Endothelial cell of umbilical vein (primary cell): ENCODE data around the gene ABCD3. TPM values are rescaled to one million over a fixed set of nuclear protein-coding genes. Genes with fewer than 3 reads are reported as not detected.

ENCODE experiments used
- BruUV-seq: library from RNA; stranded (reverse); fragments of 400-500 nt; replicated peaks from 2 replicates; lab custom pipeline; 2021; lab: Mats Ljungman, UMichigan
- CTCF ChIA-PET: fragments of 300-600, 350-600 bp; sonication (Branson Sonifier 250); formaldehyde crosslinking; loops from one replicate; lab custom pipeline; 2021; ENCODE audit warnings: antibody characterized with exemption, inconsistent platforms; lab: Charles Lee
- POLR2A ChIA-PET: fragments of 300-600, 350-600 bp; sonication (Branson Sonifier 250); formaldehyde crosslinking; loops from one replicate; lab custom pipeline; 2021; ENCODE audit warnings: antibody characterized with exemption, inconsistent platforms; lab: Charles Lee
- DNase-seq: peaks from one replicate; pipeline ENCODE4 v3.0.0-alpha.2; 2011; ENCODE audit warnings: low read depth, low spot score
- FAIRE-seq: peaks from 2 replicates; lab custom pipeline; 2011; peaks lifted over from hg19 to GRCh38; lab: Jason Lieb, UNC
- H2AFZ ChIP-seq: 2 replicates; pipeline ENCODE4 v1.6.0; 2012; ENCODE audit warnings: low read depth, low read length, control low read depth, inconsistent platforms
- H3K27ac ChIP-seq: 2 replicates; pipeline ENCODE4 v1.5.1; 2011; ENCODE audit warnings: low read depth, mild to moderate bottlenecking, control low read depth, low read length, moderate library complexity; ENCODE audit not compliant: insufficient read depth
- H3K27me3 ChIP-seq, 2 experiments: 2 replicates each; pipeline versions ENCODE4 v1.6.0 to v1.6.1; 2011; ENCODE audit warnings: low read length in 2 of 2, mixed read lengths in 1 of 2; ENCODE audit not compliant: control insufficient read depth in 2 of 2, insufficient read depth in 2 of 2
- H3K36me3 ChIP-seq, 2 experiments: 2 replicates in 1 of 2; 3 replicates in 1 of 2; pipeline ENCODE4 v1.5.1; 2011; ENCODE audit warnings: low read length in 2 of 2, mild to moderate bottlenecking in 1 of 2, moderate library complexity in 1 of 2; ENCODE audit not compliant: control insufficient read depth in 2 of 2, insufficient read depth in 2 of 2; ENCODE audit errors: extremely low read depth in 1 of 2
- H3K4me1 ChIP-seq: 3 replicates; pipeline ENCODE4 v1.5.1; 2011; ENCODE audit warnings: mild to moderate bottlenecking, low read length; ENCODE audit not compliant: control insufficient read depth, insufficient read depth; ENCODE audit errors: extremely low read depth
- H3K4me2 ChIP-seq: 2 replicates; pipeline ENCODE4 v1.6.1; 2011; ENCODE audit warnings: low read length, control low read depth, mixed read lengths; ENCODE audit not compliant: insufficient read depth
- H3K4me3 ChIP-seq, 3 experiments: fragments of 200-600 bp in 1 of 3; sonication (generic), shearing (Covaris generic) in 1 of 3; replicated peaks in 1 of 3; 2 replicates each; pipeline ENCODE4 v1.5.1; 2011 to 2016; ENCODE audit warnings: control low read depth in 3 of 3, low read length in 3 of 3, mild to moderate bottlenecking in 2 of 3, inconsistent platforms in 1 of 3, low read depth in 1 of 3, moderate library complexity in 1 of 3; ENCODE audit not compliant: insufficient read depth in 1 of 3
- H3K79me2 ChIP-seq: 2 replicates; pipeline ENCODE4 v1.6.0; 2012; ENCODE audit warnings: low read length, inconsistent platforms; ENCODE audit not compliant: control insufficient read depth, insufficient read depth
- H3K9ac ChIP-seq: replicated peaks from 2 replicates; pipeline ENCODE3; 2011; ENCODE audit warnings: low read length, control low read depth; ENCODE audit not compliant: insufficient read depth; ENCODE audit errors: extremely low read depth
- H3K9me1 ChIP-seq: replicated peaks from 3 replicates; pipeline ENCODE4 v1.6.0; 2011; ENCODE audit warnings: mild to moderate bottlenecking, low read length; ENCODE audit not compliant: control insufficient read depth, insufficient read depth; ENCODE audit errors: extremely low read depth
- H3K9me3 ChIP-seq: replicated peaks from 2 replicates; pipeline ENCODE4 v1.5.1; 2012; ENCODE audit warnings: low read length, inconsistent platforms; ENCODE audit not compliant: control insufficient read depth, insufficient read depth
- H4K20me1 ChIP-seq: replicated peaks from 2 replicates; pipeline ENCODE3; 2011; ENCODE audit warnings: mild to moderate bottlenecking, low read length; ENCODE audit not compliant: control insufficient read depth, insufficient read depth; ENCODE audit errors: extremely low read depth
- EZH2 ChIP-seq: IDR thresholded peaks from 2 replicates; pipeline ENCODE4 v1.6.1; 2012; ENCODE audit warnings: borderline replicate concordance, low read depth, mild to moderate bottlenecking, moderate library complexity, low read length, inconsistent platforms; ENCODE audit not compliant: severe bottlenecking
- GATA2 ChIP-seq: IDR thresholded peaks from 2 replicates; pipeline ENCODE4 v1.7.0; 2011; ENCODE audit warnings: low read depth, mild to moderate bottlenecking, moderate library complexity, mixed read lengths, low read length; ENCODE audit not compliant: insufficient read length, insufficient read depth
- MAX ChIP-seq: IDR thresholded peaks from 2 replicates; pipeline ENCODE4 v1.6.1; 2011; ENCODE audit not compliant: insufficient read depth, insufficient read length
- POLR2A ChIP-seq: IDR thresholded peaks from 2 replicates; pipeline ENCODE4 v1.6.1; 2012; ENCODE audit warnings: low read depth, mild to moderate bottlenecking, control low read depth, low read length
- dilution Hi-C: fragments of 300-500 bp; cut with MboI; formaldehyde crosslinking; loops from one replicate; pipeline ENCODE4 v1.15.0; 2019; ENCODE audit warnings: low sequenced_read_pairs; ENCODE audit not compliant: extremely low pct_ligation_motif_present
- intact Hi-C: fragments of 100-400 bp; cut with micrococcal nuclease; formaldehyde crosslinking; loops from one replicate; pipeline ENCODE4 v1.10.0; 2022
- polyA plus RNA-seq, 4 experiments: library from polyadenylated mRNA; depleted of rRNA in 3 of 4; stranded (reverse) in 3 of 4; unstranded in 1 of 4; fragments of >200 nt; gene quantifications; 2 replicates each; pipeline versions ENCODE4 v1.2.1 to v1.2.3, GENCODE V29; 2011 to 2012; ENCODE audit warnings: missing spikeins in 1 of 4
- total RNA-seq: library from RNA; stranded (reverse); gene quantifications from 2 replicates; pipeline ENCODE4 v1.2.3, GENCODE V29; 2021

Gene ABCD3
- total and polyA plus RNA-seq, 2 donors (not counting 3 experiments of a cell fraction or from before 2014, with no cell fraction given): 6.3 to 31.6 TPM

GRCh38 chr1:94531664-94532063, 113.5 kb downstream of the ABCD3 start:
- dilution Hi-C loops (loop anchor here (25.0 kb wide), 1 partner anchor 281 kb away; the partner anchor contains the start of gene SLC44A3), intact Hi-C loops (no loop called here)
- H3K79me2 ChIP-seq: no peaks in the 10 kb centered on the region
- H3K4me3 ChIP-seq: no peak overlapping the region
- H3K4me1 ChIP-seq: no peaks in the 10 kb centered on the region
- H3K9me1 ChIP-seq: no peaks in the 10 kb centered on the region
- FAIRE-seq (no peak), DNase-seq (no peak)
- H3K27ac ChIP-seq: no peak overlapping the region
- H3K9me3 ChIP-seq: no peaks in the 10 kb centered on the region
- no TSS peak for BruUV-seq
- no peaks in the 10 kb centered on the region for H3K36me3 ChIP-seq
- no peak overlapping the region for H2AFZ ChIP-seq
- H3K9ac ChIP-seq: no peak overlapping the region
- ChIA-PET POLR2A (no interaction called here), CTCF (interaction anchor here (1.4 kb wide), 1 partner anchor 512 kb away, joined by 4 read pairs; no protein-coding TSS in a partner anchor)
- no peaks in the 10 kb centered on the region for H3K27me3 ChIP-seq
- H4K20me1 ChIP-seq: no peaks in the 10 kb centered on the region
- TF ChIP-seq EZH2: no peak
- H3K4me2 ChIP-seq: no peak overlapping the region

DNA sequence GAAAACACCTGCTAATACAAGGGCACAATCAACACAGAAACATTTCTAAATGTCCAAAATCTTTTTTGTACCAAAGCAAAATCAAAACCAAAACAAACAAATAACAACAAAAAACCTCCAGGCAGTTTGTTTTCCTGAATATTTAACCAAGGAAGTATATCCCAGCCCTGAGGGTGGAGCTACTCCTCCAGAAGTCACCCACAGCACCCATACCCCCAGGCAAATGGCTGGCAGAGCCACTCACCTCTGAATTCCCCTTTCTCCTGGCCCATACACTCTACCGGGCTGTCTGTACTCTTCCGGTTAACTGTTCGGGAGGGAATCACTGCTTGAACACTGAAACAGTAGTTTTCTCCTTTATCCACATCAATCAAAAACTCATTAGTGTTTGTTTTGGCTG, 113.9 kb downstream of the ABCD3 start:
- intact Hi-C loops: no loop called here
- FAIRE-seq (no peak), DNase-seq (no peak)
- no peaks in the 10 kb centered on the region for H3K36me3 ChIP-seq
- H2AFZ ChIP-seq: no peak overlapping the region
- H3K79me2 ChIP-seq: no peaks in the 10 kb centered on the region
- BruUV-seq: no TSS peak
- H3K4me1 ChIP-seq: no peaks in the 10 kb centered on the region
- no peaks in the 10 kb centered on the region for H3K9me1 ChIP-seq
- H3K9ac ChIP-seq: no peak overlapping the region
- H3K9me3 ChIP-seq: no peaks in the 10 kb centered on the region
- H3K4me3 ChIP-seq: no peak overlapping the region
- TF ChIP-seq GATA2: no peak
- TF ChIP-seq POLR2A: no peak
- no peak for TF ChIP-seq MAX
- ChIA-PET CTCF (interaction anchor here (1.4 kb wide), 1 partner anchor 511 kb away, joined by 4 read pairs; no protein-coding TSS in a partner anchor), POLR2A (no interaction called here)
- H3K4me2 ChIP-seq: no peak overlapping the region
- H4K20me1 ChIP-seq: no peaks in the 10 kb centered on the region
- no peak overlapping the region for H3K27ac ChIP-seq
- dilution Hi-C loops: loop anchor here (25.0 kb wide), 1 partner anchor 280 kb away; the partner anchor contains the start of gene SLC44A3
- no peaks in the 10 kb centered on the region for H3K27me3 ChIP-seq
